Body of pancreas (tissue), 4 donors: Measurements from ENCODE around the gene C6orf89. TPM values are rescaled to one million over a fixed set of nuclear protein-coding genes. Genes with fewer than 3 reads are reported as not detected.

Experiments
- ATAC-seq: fragments of 150-250 bp; one replicate; pipeline ENCODE4 v1.9.1; 2016
- DNase-seq, 4 donors: peaks; one replicate each; pipeline ENCODE4 v3.0.0-alpha.2; 2019
- H3K27ac ChIP-seq, 4 donors: fragments of 200-600 bp; sonication (generic); 1 replicate in 3 of 4; 2 replicates in 1 of 4; pipeline versions ENCODE4 v1.5.1 to v1.6.1; 2016 to 2019; ENCODE audit warnings: mild to moderate bottlenecking in 1 of 4, mixed read lengths in 1 of 4, moderate library complexity in 1 of 4
- H3K27me3 ChIP-seq, 2 donors: fragments of 200-600 bp; sonication (generic); one replicate each; pipeline ENCODE4 v1.6.0; 2016; ENCODE audit warnings: mild to moderate bottlenecking in 1 of 2
- H3K36me3 ChIP-seq, 2 donors: fragments of 200-600 bp; sonication (generic); replicated peaks in 1 of 2; 2 replicates each; pipeline ENCODE4 v1.5.1; 2016; ENCODE audit warnings: low read depth in 2 of 2; ENCODE audit not compliant: insufficient read depth in 1 of 2
- H3K4me1 ChIP-seq: fragments of 200-600 bp; sonication (generic); one replicate; pipeline ENCODE4 v1.6.0; 2016
- H3K4me3 ChIP-seq, 2 donors: fragments of 200-600 bp; sonication (generic); 1 replicate in 1 of 2; 2 replicates in 1 of 2; pipeline ENCODE4 v1.5.1; 2016 to 2019
- H3K9me3 ChIP-seq, 3 donors: fragments of 200-600 bp; sonication (generic); 1 replicate in 2 of 3; 2 replicates in 1 of 3; pipeline ENCODE4 v1.5.1; 2016
- POLR2A ChIP-seq, 3 donors: fragments of 450-650 bp; IDR thresholded peaks; one replicate each; pipeline ENCODE4 v1.6.1; 2016; ENCODE audit warnings: antibody characterized with exemption in 3 of 3, mild to moderate bottlenecking in 2 of 3
- WGBS, 2 donors: methylation state at CpG; one replicate each; pipeline ENCODE4 v1.1.5; 2017; 5-methylcytosine and 5-hydroxymethylcytosine counted together
- intact Hi-C: fragments of 100-400 bp; cut with DNase I; formaldehyde crosslinking; loops from one replicate; pipeline ENCODE4 v1.15.1; 2023
- total RNA-seq, 2 donors: library from RNA; depleted of rRNA; stranded (reverse); fragments of >200 nt; gene quantifications; one replicate each; pipeline ENCODE4 v1.1.0, GENCODE V29; 2016
- TF ChIP-seq, protein P1 (sequence below), 7 experiments: fragments of 450-650 bp in 4 of 7; fragments of 200-600 bp in 3 of 7; sonication (generic) in 3 of 7; IDR thresholded peaks; one replicate each; pipeline ENCODE4 v1.5.1; 2016 to 2019; ENCODE audit warnings: antibody characterized with exemption in 7 of 7

The C6orf89 gene
- total RNA-seq, 2 donors from 2014 or later: 16.5 to 25.7 TPM

DNA sequence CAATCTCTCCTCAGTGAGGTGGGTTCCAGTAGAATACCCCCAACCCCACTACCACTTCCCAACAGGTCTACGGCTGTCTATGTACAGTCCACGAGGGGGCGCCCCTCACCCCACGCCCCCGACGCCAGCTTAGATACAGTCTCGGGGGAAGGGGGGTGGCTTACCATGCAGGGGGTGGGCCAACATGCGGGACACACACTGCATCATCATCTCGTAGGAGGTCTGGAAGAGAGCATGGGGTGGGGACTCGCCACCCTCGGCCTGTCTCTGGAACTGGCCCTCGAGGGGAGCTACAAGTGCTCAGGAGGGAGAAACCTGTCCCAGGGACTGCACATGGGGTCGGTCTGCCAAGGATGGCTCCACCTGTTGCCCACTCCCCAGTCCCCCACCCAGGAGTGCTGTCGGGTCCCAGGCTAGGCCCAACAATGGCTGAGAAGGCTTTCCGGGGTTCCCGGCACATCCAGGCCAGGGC, 91.8 kb downstream of the C6orf89 start:
- WGBS, 2 donors: 77 to 90% methylated on average over 7 to 15 of the region's 16 CpGs
- Histone ChIP-seq H3K9me3 (no peaks in the 10 kb centered on the region), H3K36me3 (peaks cover 30 to 44% of the 10 kb centered on the region in 2 donors), H3K4me1 (peaks cover 33% of the 10 kb centered on the region), H3K27me3 (no peaks in the 10 kb centered on the region), H3K27ac (no peak overlapping the region), H3K4me3 (no peak overlapping the region)
- ATAC-seq (no peak), DNase-seq (peak in 1 of 4 donors; percentile 39)
- no peak for TF ChIP-seq POLR2A (IDR thresholded peaks at IDR 0.05)
- TF ChIP-seq, protein P1, sequence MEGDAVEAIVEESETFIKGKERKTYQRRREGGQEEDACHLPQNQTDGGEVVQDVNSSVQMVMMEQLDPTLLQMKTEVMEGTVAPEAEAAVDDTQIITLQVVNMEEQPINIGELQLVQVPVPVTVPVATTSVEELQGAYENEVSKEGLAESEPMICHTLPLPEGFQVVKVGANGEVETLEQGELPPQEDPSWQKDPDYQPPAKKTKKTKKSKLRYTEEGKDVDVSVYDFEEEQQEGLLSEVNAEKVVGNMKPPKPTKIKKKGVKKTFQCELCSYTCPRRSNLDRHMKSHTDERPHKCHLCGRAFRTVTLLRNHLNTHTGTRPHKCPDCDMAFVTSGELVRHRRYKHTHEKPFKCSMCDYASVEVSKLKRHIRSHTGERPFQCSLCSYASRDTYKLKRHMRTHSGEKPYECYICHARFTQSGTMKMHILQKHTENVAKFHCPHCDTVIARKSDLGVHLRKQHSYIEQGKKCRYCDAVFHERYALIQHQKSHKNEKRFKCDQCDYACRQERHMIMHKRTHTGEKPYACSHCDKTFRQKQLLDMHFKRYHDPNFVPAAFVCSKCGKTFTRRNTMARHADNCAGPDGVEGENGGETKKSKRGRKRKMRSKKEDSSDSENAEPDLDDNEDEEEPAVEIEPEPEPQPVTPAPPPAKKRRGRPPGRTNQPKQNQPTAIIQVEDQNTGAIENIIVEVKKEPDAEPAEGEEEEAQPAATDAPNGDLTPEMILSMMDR (IDR thresholded peaks at IDR 0.05): peak in 6 of 7 experiments; percentile 20 to 34 (median 32)
- intact Hi-C loops: loop anchor here (5.0 kb wide), 1 partner anchor 85 kb away; no protein-coding TSS in a partner anchor

Other genes with a start within 250 kb of the C6orf89 start
- 10 to 100 TPM; 75.2 to 84.3 TPM for gene CDKN1A, start 207.2 kb upstream of the C6orf89 start, total RNA-seq
- gene RAB44, start 188.1 kb upstream of the C6orf89 start, total RNA-seq: under 1 TPM in 1 of 2 donors, not detected in 1; 0.26 TPM
- gene CPNE5, start 46.5 kb upstream of the C6orf89 start, total RNA-seq: under 1 TPM in 1 of 2 donors, not detected in 1; 0.78 TPM
- 1 to 10 TPM; 5.9 to 6.5 TPM for gene PPIL1, start 11.1 kb upstream of the C6orf89 start, total RNA-seq
- 1 to 10 TPM in 1 of 2 donors, under 1 TPM in 1; 0.33 to 3.1 TPM for gene PI16, start 68.8 kb downstream of the C6orf89 start, total RNA-seq
- 100 to 1,000 TPM; 152 to 198 TPM for gene MTCH1, start 100.2 kb downstream of the C6orf89 start, total RNA-seq
- 10 to 100 TPM; 10.1 to 11.9 TPM for gene FGD2, start 119.7 kb downstream of the C6orf89 start, total RNA-seq